ENCODE results near the gene PPME1.

PPME1 gene

DNA sequence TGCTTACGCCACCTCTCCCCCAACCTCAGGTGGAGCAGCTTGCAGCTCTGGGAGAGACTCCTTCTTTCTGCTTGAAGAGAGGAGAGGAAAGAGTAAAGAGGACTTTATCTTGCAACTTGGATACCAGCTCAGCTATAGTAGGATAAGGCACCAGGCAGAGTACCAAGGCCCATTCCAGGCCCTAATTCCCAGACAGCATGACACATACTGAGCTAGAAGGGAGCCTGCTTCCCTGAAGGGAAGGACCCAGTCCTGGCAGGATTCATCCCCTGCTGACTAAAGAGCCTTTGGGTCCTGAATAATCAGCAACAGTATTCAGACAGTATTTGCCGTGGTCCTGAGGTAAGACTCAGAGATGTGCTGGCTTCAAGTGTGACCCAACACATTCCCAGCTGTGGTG is 41.4 kb downstream of the PPME1 start:
- Histone ChIP-seq H2BK5ac (ENCODE audit: low read length) (no peak overlapping the region), H3K36me3 (ENCODE audit: control insufficient read depth, insufficient read depth, low read length) (no peaks in the 10 kb centered on the region), H3K23ac (ENCODE audit: low read length) (no peak overlapping the region), H3K27ac (ENCODE audit: low read depth, low read length) (no peak overlapping the region), H3K27me3 (ENCODE audit: insufficient read depth, low read length, poor library complexity) (no peaks in the 10 kb centered on the region), H2BK15ac (replicated peaks; ENCODE audit: low read depth) (no peak overlapping the region), H2BK120ac (ENCODE audit: low read depth, low read length) (no peak overlapping the region), H3K56ac (ENCODE audit: low read length) (no peak overlapping the region), H3K4me2 (ENCODE audit: low read length) (no peak overlapping the region), H3K79me2 (ENCODE audit: control insufficient read depth, insufficient read depth, low read length) (no peaks in the 10 kb centered on the region), H3K79me1 (ENCODE audit: low read length) (no peaks in the 10 kb centered on the region), H4K8ac (ENCODE audit: low read depth, low read length) (no peak overlapping the region), H3K4me1 (ENCODE audit: control insufficient read depth, low read depth, low read length) (no peaks in the 10 kb centered on the region), H2AK5ac (ENCODE audit: low read length) (no peak overlapping the region), H4K5ac (ENCODE audit: low read length) (no peak overlapping the region), H3K18ac (ENCODE audit: low read length) (no peak overlapping the region), H3K9ac (ENCODE audit: low read length) (no peak overlapping the region), H3K4ac (ENCODE audit: low read depth, low read length) (no peak overlapping the region), H3K4me3 (ENCODE audit: low read length) (no peak overlapping the region)
- no peak for DNase-seq
- WGBS (ENCODE audit: extremely low coverage, insufficient coverage, low lambda C conversion rate): no CpG with 5 or more reads among the region's 2 CpGs

DNA sequence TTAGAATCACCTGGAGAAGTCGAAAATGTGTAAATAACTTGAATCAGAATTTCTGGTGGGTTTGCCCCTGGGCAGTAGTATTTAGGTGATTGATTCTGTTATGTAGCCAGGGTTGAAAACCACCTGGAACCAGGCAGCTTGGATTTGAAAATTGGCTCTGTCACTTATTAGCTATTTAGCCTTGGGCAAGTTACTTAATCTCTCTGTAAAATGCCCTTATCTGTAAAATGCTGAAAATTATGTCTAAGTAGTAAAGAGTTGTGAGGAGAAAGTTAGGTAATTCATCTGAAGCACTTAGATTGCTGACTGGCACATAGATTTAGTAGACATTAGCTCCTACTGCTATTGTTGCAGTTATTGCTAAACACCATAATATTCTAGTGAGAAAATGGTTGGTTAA is 49.3 kb downstream of the PPME1 start:
- Histone ChIP-seq H2BK15ac (replicated peaks; ENCODE audit: low read depth) (no peak overlapping the region), H3K36me3 (ENCODE audit: control insufficient read depth, insufficient read depth, low read length) (no peaks in the 10 kb centered on the region), H3K4me1 (ENCODE audit: control insufficient read depth, low read depth, low read length) (no peaks in the 10 kb centered on the region), H3K4ac (ENCODE audit: low read depth, low read length) (no peak overlapping the region), H3K18ac (ENCODE audit: low read length) (no peak overlapping the region), H4K8ac (ENCODE audit: low read depth, low read length) (no peak overlapping the region), H2BK120ac (ENCODE audit: low read depth, low read length) (no peak overlapping the region), H3K23ac (ENCODE audit: low read length) (no peak overlapping the region), H2BK5ac (ENCODE audit: low read length) (no peak overlapping the region), H3K27me3 (ENCODE audit: insufficient read depth, low read length, poor library complexity) (no peaks in the 10 kb centered on the region), H3K4me3 (ENCODE audit: low read length) (no peak overlapping the region), H3K56ac (ENCODE audit: low read length) (no peak overlapping the region), H3K79me2 (ENCODE audit: control insufficient read depth, insufficient read depth, low read length) (no peaks in the 10 kb centered on the region), H3K27ac (ENCODE audit: low read depth, low read length) (no peak overlapping the region), H3K79me1 (ENCODE audit: low read length) (no peaks in the 10 kb centered on the region), H3K9ac (ENCODE audit: low read length) (no peak overlapping the region), H4K5ac (ENCODE audit: low read length) (no peak overlapping the region), H3K4me2 (ENCODE audit: low read length) (no peak overlapping the region), H2AK5ac (ENCODE audit: low read length) (no peak overlapping the region)
- DNase-seq: no peak
- no CpG with 5 or more reads among the region's 1 CpG for WGBS (ENCODE audit: extremely low coverage, insufficient coverage, low lambda C conversion rate)

DNA sequence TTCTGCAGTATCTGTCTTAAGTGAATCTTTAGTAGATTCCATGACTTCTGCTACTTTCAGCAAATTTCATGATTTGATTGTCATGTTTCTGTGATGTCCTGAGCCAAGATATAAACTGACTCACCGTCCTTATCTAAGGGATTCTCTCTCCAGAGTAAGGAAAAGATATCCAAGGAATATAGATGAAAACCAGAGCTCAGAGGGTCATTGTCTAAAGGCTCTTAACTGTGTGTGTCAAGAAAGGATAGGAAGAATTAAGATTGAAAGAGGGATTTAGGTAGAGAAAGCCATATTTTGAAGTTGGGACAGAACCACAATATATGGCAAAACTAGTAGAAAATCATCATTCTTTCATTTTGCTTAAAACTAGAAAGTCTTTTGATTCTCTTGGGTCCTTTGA is 50.7 kb downstream of the PPME1 start:
- WGBS (ENCODE audit: extremely low coverage, insufficient coverage, low lambda C conversion rate): no CpG with 5 or more reads among the region's 1 CpG
- no peak overlapping the region for H4K5ac ChIP-seq (ENCODE audit: low read length)

DNA sequence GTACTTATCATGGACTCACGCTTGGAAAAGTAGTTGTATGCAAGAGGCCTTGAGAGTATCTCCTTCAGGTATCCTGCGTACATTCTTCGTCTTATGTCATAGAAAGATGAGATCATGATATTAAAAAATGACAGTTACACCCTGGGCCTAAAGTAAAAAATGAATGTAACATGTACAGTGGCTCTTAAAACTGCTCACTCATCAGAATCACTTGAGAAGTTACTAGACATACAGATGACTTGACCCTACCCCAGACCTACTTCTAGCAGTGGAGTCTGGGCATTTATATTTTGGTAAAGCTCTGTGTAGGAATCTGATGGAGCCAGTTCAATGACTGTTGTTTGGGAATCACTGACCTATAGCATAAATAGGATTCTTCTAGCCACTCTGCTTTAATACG is 54.5 kb downstream of the PPME1 start:
- Histone ChIP-seq H3K18ac (ENCODE audit: low read length) (no peak overlapping the region), H3K4me1 (ENCODE audit: control insufficient read depth, low read depth, low read length) (no peaks in the 10 kb centered on the region), H3K79me2 (ENCODE audit: control insufficient read depth, insufficient read depth, low read length) (no peaks in the 10 kb centered on the region), H3K56ac (ENCODE audit: low read length) (no peak overlapping the region), H4K5ac (ENCODE audit: low read length) (no peak overlapping the region), H3K4ac (ENCODE audit: low read depth, low read length) (no peak overlapping the region), H4K8ac (ENCODE audit: low read depth, low read length) (no peak overlapping the region), H3K27me3 (ENCODE audit: insufficient read depth, low read length, poor library complexity) (no peaks in the 10 kb centered on the region), H3K9ac (ENCODE audit: low read length) (no peak overlapping the region), H3K23ac (ENCODE audit: low read length) (no peak overlapping the region), H2BK15ac (replicated peaks; ENCODE audit: low read depth) (no peak overlapping the region), H3K79me1 (ENCODE audit: low read length) (no peaks in the 10 kb centered on the region), H2BK5ac (ENCODE audit: low read length) (no peak overlapping the region), H3K4me2 (ENCODE audit: low read length) (no peak overlapping the region), H3K27ac (ENCODE audit: low read depth, low read length) (no peak overlapping the region), H2AK5ac (ENCODE audit: low read length) (no peak overlapping the region), H3K36me3 (ENCODE audit: control insufficient read depth, insufficient read depth, low read length) (no peaks in the 10 kb centered on the region), H3K4me3 (ENCODE audit: low read length) (no peak overlapping the region), H2BK120ac (ENCODE audit: low read depth, low read length) (no peak overlapping the region)
- DNase-seq: no peak
- WGBS (ENCODE audit: extremely low coverage, insufficient coverage, low lambda C conversion rate): no CpG with 5 or more reads among the region's 4 CpGs

More for the DNA sequence above, 50.7 kb downstream of the PPME1 start:
- Histone ChIP-seq H3K27me3 (ENCODE audit: insufficient read depth, low read length, poor library complexity) (no peaks in the 10 kb centered on the region), H2BK120ac (ENCODE audit: low read depth, low read length) (no peak overlapping the region), H3K18ac (ENCODE audit: low read length) (no peak overlapping the region), H3K56ac (ENCODE audit: low read length) (no peak overlapping the region), H3K23ac (ENCODE audit: low read length) (no peak overlapping the region), H2BK5ac (ENCODE audit: low read length) (no peak overlapping the region), H3K4ac (ENCODE audit: low read depth, low read length) (no peak overlapping the region), H3K4me1 (ENCODE audit: control insufficient read depth, low read depth, low read length) (no peaks in the 10 kb centered on the region), H2BK15ac (replicated peaks; ENCODE audit: low read depth) (no peak overlapping the region), H3K79me1 (ENCODE audit: low read length) (no peaks in the 10 kb centered on the region), H3K79me2 (ENCODE audit: control insufficient read depth, insufficient read depth, low read length) (no peaks in the 10 kb centered on the region), H3K4me3 (ENCODE audit: low read length) (no peak overlapping the region), H3K27ac (ENCODE audit: low read depth, low read length) (no peak overlapping the region), H3K4me2 (ENCODE audit: low read length) (no peak overlapping the region), H4K8ac (ENCODE audit: low read depth, low read length) (no peak overlapping the region), H3K36me3 (ENCODE audit: control insufficient read depth, insufficient read depth, low read length) (no peaks in the 10 kb centered on the region), H3K9ac (ENCODE audit: low read length) (no peak overlapping the region), H2AK5ac (ENCODE audit: low read length) (no peak overlapping the region)
- DNase-seq: no peak

DNA sequence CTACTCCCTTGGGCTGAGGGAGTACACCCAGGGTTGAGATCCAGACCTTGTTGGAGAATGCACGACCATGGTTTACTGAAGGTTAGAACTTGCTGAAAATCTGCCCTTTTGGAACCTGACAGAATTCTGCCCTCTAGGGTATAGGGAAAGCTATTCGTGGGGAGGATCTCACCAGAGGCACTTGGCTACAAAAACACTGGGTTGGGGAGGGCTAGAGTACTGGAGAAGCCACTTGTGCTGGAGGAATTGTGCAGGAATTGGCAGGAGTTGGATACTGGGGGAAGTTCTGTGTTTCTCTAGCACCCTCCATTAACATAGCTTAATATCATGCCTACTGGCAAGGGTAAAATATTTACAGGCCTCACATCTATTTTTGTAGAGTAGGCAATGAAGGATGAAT is 55.8 kb downstream of the PPME1 start:
- H3K79me2 ChIP-seq (ENCODE audit: control insufficient read depth, insufficient read depth, low read length): no peaks in the 10 kb centered on the region
- H3K4ac ChIP-seq (ENCODE audit: low read depth, low read length): no peak overlapping the region
- no peak overlapping the region for H3K4me3 ChIP-seq (ENCODE audit: low read length)
- peak; percentile 47 for DNase-seq
- H3K56ac ChIP-seq (ENCODE audit: low read length): no peak overlapping the region
- H3K79me1 ChIP-seq (ENCODE audit: low read length): no peaks in the 10 kb centered on the region
- H3K9ac ChIP-seq (ENCODE audit: low read length): no peak overlapping the region
- H2BK15ac ChIP-seq (replicated peaks; ENCODE audit: low read depth): no peak overlapping the region
- H3K23ac ChIP-seq (ENCODE audit: low read length): no peak overlapping the region
- H3K27me3 ChIP-seq (ENCODE audit: insufficient read depth, low read length, poor library complexity): no peaks in the 10 kb centered on the region
- H3K4me1 ChIP-seq (ENCODE audit: control insufficient read depth, low read depth, low read length): no peaks in the 10 kb centered on the region
- no peak overlapping the region for H3K4me2 ChIP-seq (ENCODE audit: low read length)
- no peak overlapping the region for H4K8ac ChIP-seq (ENCODE audit: low read depth, low read length)
- H3K27ac ChIP-seq (ENCODE audit: low read depth, low read length): no peak overlapping the region
- H3K36me3 ChIP-seq (ENCODE audit: control insufficient read depth, insufficient read depth, low read length): no peaks in the 10 kb centered on the region
- H2BK5ac ChIP-seq (ENCODE audit: low read length): no peak overlapping the region
- H2BK120ac ChIP-seq (ENCODE audit: low read depth, low read length): no peak overlapping the region
- no CpG with 5 or more reads among the region's 2 CpGs for WGBS (ENCODE audit: extremely low coverage, insufficient coverage, low lambda C conversion rate)
- no peak overlapping the region for H4K5ac ChIP-seq (ENCODE audit: low read length)
- no peak overlapping the region for H2AK5ac ChIP-seq (ENCODE audit: low read length)
- no peak overlapping the region for H3K18ac ChIP-seq (ENCODE audit: low read length)

DNA sequence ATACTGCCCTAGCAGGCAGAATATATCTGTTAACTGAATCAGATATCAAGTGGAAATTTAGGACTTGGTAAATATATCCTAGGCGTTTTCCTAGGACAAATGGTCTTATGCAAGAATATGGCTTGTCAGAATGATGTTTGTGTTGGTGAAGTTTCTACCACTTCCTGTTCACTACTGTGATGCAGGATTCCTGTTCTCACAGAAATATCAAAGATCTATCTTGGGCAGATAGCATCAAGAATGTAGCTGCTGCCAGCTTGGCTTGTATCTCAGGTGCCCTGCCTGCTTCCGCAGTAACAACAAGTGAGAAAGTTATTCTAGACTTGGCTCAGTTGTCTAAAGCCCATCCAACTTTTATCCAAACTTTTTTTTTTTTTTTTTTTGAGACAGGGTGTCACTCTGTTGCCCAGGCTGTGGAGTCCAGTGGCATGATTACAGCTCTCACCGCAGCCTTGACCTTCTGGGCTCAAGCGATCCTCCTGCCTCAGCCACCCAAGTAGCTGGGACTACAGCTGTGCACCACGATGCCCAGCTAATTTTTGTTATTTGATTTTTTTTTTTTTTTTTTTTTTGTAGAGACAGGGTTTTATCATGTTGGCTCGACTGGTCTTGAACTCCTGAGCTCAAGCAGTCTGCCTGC is 61.3 kb downstream of the PPME1 start:
- Histone ChIP-seq H2BK120ac (ENCODE audit: low read depth, low read length) (no peak overlapping the region), H3K27ac (ENCODE audit: low read depth, low read length) (no peak overlapping the region), H3K18ac (ENCODE audit: low read length) (no peak overlapping the region), H3K4me2 (ENCODE audit: low read length) (no peak overlapping the region), H3K9ac (ENCODE audit: low read length) (no peak overlapping the region), H2BK5ac (ENCODE audit: low read length) (no peak overlapping the region), H3K56ac (ENCODE audit: low read length) (no peak overlapping the region), H4K5ac (ENCODE audit: low read length) (no peak overlapping the region), H3K36me3 (ENCODE audit: control insufficient read depth, insufficient read depth, low read length) (no peaks in the 10 kb centered on the region), H3K27me3 (ENCODE audit: insufficient read depth, low read length, poor library complexity) (no peaks in the 10 kb centered on the region), H4K8ac (ENCODE audit: low read depth, low read length) (no peak overlapping the region), H3K23ac (ENCODE audit: low read length) (no peak overlapping the region), H3K4me3 (ENCODE audit: low read length) (no peak overlapping the region), H2BK15ac (replicated peaks; ENCODE audit: low read depth) (no peak overlapping the region), H2AK5ac (ENCODE audit: low read length) (no peak overlapping the region), H3K4me1 (ENCODE audit: control insufficient read depth, low read depth, low read length) (no peaks in the 10 kb centered on the region), H3K79me2 (ENCODE audit: control insufficient read depth, insufficient read depth, low read length) (no peaks in the 10 kb centered on the region), H3K4ac (ENCODE audit: low read depth, low read length) (no peak overlapping the region), H3K79me1 (ENCODE audit: low read length) (no peaks in the 10 kb centered on the region)
- no CpG with 5 or more reads among the region's 6 CpGs for WGBS (ENCODE audit: extremely low coverage, insufficient coverage, low lambda C conversion rate)
- DNase-seq: no peak
